OCI-LY3 (cell line): Measurements from ENCODE around the gene TSC22D1.

Source experiments
- H2AFZ ChIP-seq: fragments of 200-600, 300-600 bp; shearing (Covaris generic); 2 replicates; pipeline ENCODE4 v1.6.0; 2014; ENCODE audit warnings: antibody characterized with exemption, low read depth, low read length
- H3K27ac ChIP-seq: fragments of 200-600, 300-600 bp; sonication (generic); 2 replicates; pipeline ENCODE4 v1.5.1; 2014; ENCODE audit warnings: mild to moderate bottlenecking, low read length, moderate library complexity, mixed read lengths
- H3K27me3 ChIP-seq: fragments of 200-600, 300-600 bp; sonication (generic); 2 replicates; pipeline ENCODE4 v1.6.1; 2014; ENCODE audit warnings: low read depth, low read length, mixed read lengths
- H3K36me3 ChIP-seq: fragments of 200-600, 300-600 bp; sonication (generic); replicated peaks from 2 replicates; pipeline ENCODE3; 2014; ENCODE audit warnings: low read depth, low read length, mixed read lengths
- H3K4me1 ChIP-seq: fragments of 300-600, 200-600 bp; sonication (generic); 2 replicates; pipeline ENCODE4 v1.6.1; 2014; ENCODE audit warnings: low read length, mixed read lengths
- H3K4me2 ChIP-seq: fragments of 200-600, 300-600 bp; sonication (generic); 2 replicates; pipeline ENCODE4 v1.6.1; 2014; ENCODE audit warnings: low read length, mixed read lengths
- H3K4me3 ChIP-seq: fragments of 300-600, 200-600 bp; sonication (generic); 2 replicates; pipeline ENCODE4 v1.5.1; 2014; ENCODE audit warnings: antibody characterized with exemption, mild to moderate bottlenecking, low read length, moderate library complexity
- H3K79me2 ChIP-seq: fragments of 300-600, 200-600 bp; shearing (Covaris generic); 2 replicates; pipeline ENCODE4 v1.6.1; 2014; ENCODE audit warnings: mild to moderate bottlenecking, low read length, mixed read lengths
- H3K9ac ChIP-seq: fragments of 300-600, 200-600 bp; shearing (Covaris generic); 2 replicates; pipeline ENCODE4 v1.6.0; 2014; ENCODE audit warnings: mild to moderate bottlenecking, low read length, moderate library complexity
- H3K9me3 ChIP-seq: fragments of 200-600, 300-600 bp; shearing (Covaris generic); 2 replicates; pipeline ENCODE4 v1.6.1; 2014; ENCODE audit warnings: low read length, mixed read lengths; ENCODE audit not compliant: insufficient read depth
- H4K20me1 ChIP-seq: fragments of 200-600, 300-600 bp; sonication (generic); 2 replicates; pipeline ENCODE4 v1.6.1; 2016; ENCODE audit warnings: low read length, mixed read lengths; ENCODE audit not compliant: insufficient read depth
- CTCF ChIP-seq: fragments of 200-600, 300-600 bp; sonication (generic); IDR thresholded peaks from 2 replicates; pipeline ENCODE4 v1.5.1; 2014; ENCODE audit warnings: antibody characterized with exemption, low read length, low read depth
- EZH2phosphoT487 ChIP-seq: fragments of 200-600 bp; shearing (Covaris generic); IDR thresholded peaks from 2 replicates; pipeline ENCODE4 v1.6.1; 2018; ENCODE audit warnings: antibody characterized with exemption, mixed run types, low read depth

Gene TSC22D1

GRCh38 chr13:44407379-44407778 is 168.8 kb downstream of the TSC22D1 start:
- no peaks in the 10 kb centered on the region for H3K4me1 ChIP-seq
- H3K4me2 ChIP-seq = no peak overlapping the region
- no peak overlapping the region for H3K9ac ChIP-seq
- no peak overlapping the region for H3K27ac ChIP-seq
- H3K36me3 ChIP-seq = no peaks in the 10 kb centered on the region
- H3K9me3 ChIP-seq = no peaks in the 10 kb centered on the region
- H3K4me3 ChIP-seq = no peak overlapping the region
- no peak overlapping the region for H2AFZ ChIP-seq
- H3K27me3 ChIP-seq = peaks cover 43% of the 10 kb centered on the region
- H4K20me1 ChIP-seq = no peaks in the 10 kb centered on the region
- TF ChIP-seq EZH2phosphoT487 = no peak
- TF ChIP-seq CTCF = no peak
- H3K79me2 ChIP-seq = no peaks in the 10 kb centered on the region

- Histone ChIP-seq H3K9ac (no peak overlapping the region), H2AFZ (no peak overlapping the region), H4K20me1 (no peaks in the 10 kb centered on the region), H3K36me3 (no peaks in the 10 kb centered on the region), H3K4me2 (no peak overlapping the region), H3K4me3 (no peak overlapping the region), H3K4me1 (no peaks in the 10 kb centered on the region), H3K9me3 (no peaks in the 10 kb centered on the region), H3K79me2 (no peaks in the 10 kb centered on the region), H3K27me3 (peaks cover 39% of the 10 kb centered on the region), H3K27ac (no peak overlapping the region)
- TF ChIP-seq CTCF = no peak
- no peak for TF ChIP-seq EZH2phosphoT487
Observed at GRCh38 chr13:44406617-44407016, 169.5 kb downstream of the TSC22D1 start.

GRCh38 chr13:44404261-44405132 is 171.6 kb downstream of the TSC22D1 start:
- H3K9ac ChIP-seq = no peak overlapping the region
- H4K20me1 ChIP-seq = no peaks in the 10 kb centered on the region
- H3K79me2 ChIP-seq = no peaks in the 10 kb centered on the region
- H3K4me2 ChIP-seq = no peak overlapping the region
- H3K4me3 ChIP-seq = no peak overlapping the region
- H2AFZ ChIP-seq = no peak overlapping the region
- peaks cover 47% of the 10 kb centered on the region for H3K27me3 ChIP-seq
- H3K9me3 ChIP-seq = no peaks in the 10 kb centered on the region
- TF ChIP-seq CTCF (no peak), EZH2phosphoT487 (no peak)
- no peak overlapping the region for H3K27ac ChIP-seq
- H3K4me1 ChIP-seq = no peaks in the 10 kb centered on the region
- H3K36me3 ChIP-seq = no peaks in the 10 kb centered on the region

- Histone ChIP-seq H3K27ac (no peak overlapping the region), H3K4me3 (no peak overlapping the region), H3K27me3 (peaks cover 47% of the 10 kb centered on the region), H3K4me2 (no peak overlapping the region), H4K20me1 (no peaks in the 10 kb centered on the region), H3K4me1 (no peaks in the 10 kb centered on the region), H3K9me3 (no peaks in the 10 kb centered on the region), H3K36me3 (no peaks in the 10 kb centered on the region), H2AFZ (no peak overlapping the region), H3K9ac (no peak overlapping the region), H3K79me2 (no peaks in the 10 kb centered on the region)
- TF ChIP-seq CTCF = no peak
- no peak for TF ChIP-seq EZH2phosphoT487
Observed at GRCh38 chr13:44403461-44404056, 172.6 kb downstream of the TSC22D1 start.
